Measurements from ENCODE around the gene ANKRD37.

DNA sequence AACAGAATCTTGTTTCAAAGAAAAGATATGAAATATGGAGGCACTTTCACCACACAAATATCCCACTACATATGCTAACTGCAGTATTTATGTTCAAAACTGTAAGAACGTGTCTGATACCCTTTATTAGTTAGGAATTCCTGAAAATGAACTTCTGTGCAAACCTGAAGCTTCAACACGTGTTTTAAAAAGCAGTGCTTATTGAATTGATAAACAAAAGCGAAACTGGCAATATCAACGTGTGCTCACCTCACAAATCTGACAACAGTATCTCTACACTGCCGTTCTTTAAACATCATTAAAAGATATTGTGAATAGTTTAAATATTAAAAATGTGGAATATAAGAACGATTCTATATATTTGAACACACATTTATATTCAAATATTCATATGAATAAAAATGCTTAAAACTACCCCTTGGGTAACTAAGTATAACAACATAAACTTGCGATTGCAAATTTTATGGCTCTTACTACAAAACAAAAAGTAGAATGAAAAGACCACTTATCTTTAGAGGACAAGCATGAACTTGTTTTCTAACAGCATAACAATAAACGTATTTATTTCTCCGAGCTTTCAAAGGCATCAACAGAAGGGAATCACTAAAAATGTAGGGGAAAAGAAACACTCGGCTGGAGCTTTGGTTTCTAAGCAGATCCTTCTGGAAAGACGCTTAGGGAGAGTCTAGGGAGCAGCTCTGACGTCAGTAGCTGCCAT, 1.2 kb upstream of the ANKRD37 start, which contains the start of gene LRP2BP:
- TF ChIP-seq EP300 (IDR thresholded peaks at IDR 0.05; ENCODE audit: borderline replicate concordance) (no peak), FOXM1 (IDR thresholded peaks at IDR 0.05; ENCODE audit: borderline replicate concordance, low read depth) (0 out of 2 replicates have a peak, but pooled peaks have one; percentile 10), TEAD4 (IDR thresholded peaks at IDR 0.05) (no peak), RAD21 (IDR thresholded peaks at IDR 0.05; ENCODE audit: low read depth) (no peak), REST (IDR thresholded peaks at IDR 0.05; ENCODE audit: low read depth) (no peak), TAF1 (IDR thresholded peaks at IDR 0.05; ENCODE audit: low read depth) (no peak), YY1 (IDR thresholded peaks at IDR 0.05; ENCODE audit: low read depth) (no peak), CREB1 (IDR thresholded peaks at IDR 0.05; ENCODE audit: low read depth) (no peak), ZBTB7A (IDR thresholded peaks at IDR 0.05; ENCODE audit: low read depth) (no peak), NFIC (IDR thresholded peaks at IDR 0.05) (no peak), CEBPB (IDR thresholded peaks at IDR 0.05) (no peak), TCF12 (IDR thresholded peaks at IDR 0.05; ENCODE audit: low read depth) (no peak)
- TF ChIP-seq, protein P1, sequence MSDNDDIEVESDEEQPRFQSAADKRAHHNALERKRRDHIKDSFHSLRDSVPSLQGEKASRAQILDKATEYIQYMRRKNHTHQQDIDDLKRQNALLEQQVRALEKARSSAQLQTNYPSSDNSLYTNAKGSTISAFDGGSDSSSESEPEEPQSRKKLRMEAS (IDR thresholded peaks at IDR 0.05), result no peak
- TF ChIP-seq, protein P2, sequence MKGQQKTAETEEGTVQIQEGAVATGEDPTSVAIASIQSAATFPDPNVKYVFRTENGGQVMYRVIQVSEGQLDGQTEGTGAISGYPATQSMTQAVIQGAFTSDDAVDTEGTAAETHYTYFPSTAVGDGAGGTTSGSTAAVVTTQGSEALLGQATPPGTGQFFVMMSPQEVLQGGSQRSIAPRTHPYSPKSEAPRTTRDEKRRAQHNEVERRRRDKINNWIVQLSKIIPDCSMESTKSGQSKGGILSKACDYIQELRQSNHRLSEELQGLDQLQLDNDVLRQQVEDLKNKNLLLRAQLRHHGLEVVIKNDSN (IDR thresholded peaks at IDR 0.05), result no peak
